ENCODE measurements around the gene CAMSAP3.

Gene CAMSAP3

GRCh38 chr19:7582446-7582845 lies 13.2 kb upstream of the CAMSAP3 start:
- no peaks in the 10 kb centered on the region for H3K4me1 ChIP-seq (ENCODE audit: insufficient read depth, low read length)
- H3K36me3 ChIP-seq (ENCODE audit: insufficient read depth, low read depth, low read length): no peaks in the 10 kb centered on the region
- H3K27ac ChIP-seq (ENCODE audit: low read length): no peak overlapping the region
- no peak overlapping the region for H3K9ac ChIP-seq (ENCODE audit: low read depth, low read length)
- H3K9me3 ChIP-seq (ENCODE audit: insufficient read depth, low read depth, low read length): no peaks in the 10 kb centered on the region
- H3K27me3 ChIP-seq (ENCODE audit: insufficient read depth, low read length): peaks cover 9% of the 10 kb centered on the region; the same call in 1 of the 2 replicates
- H3K4me3 ChIP-seq (ENCODE audit: low read length): no peak overlapping the region

GRCh38 chr19:7589822-7590221 lies 5.8 kb upstream of the CAMSAP3 start:
- no peaks in the 10 kb centered on the region for H3K4me1 ChIP-seq (ENCODE audit: insufficient read depth, low read length)
- no peak overlapping the region for H3K27ac ChIP-seq (ENCODE audit: low read length)
- H3K9me3 ChIP-seq (ENCODE audit: insufficient read depth, low read depth, low read length): no peaks in the 10 kb centered on the region
- H3K4me3 ChIP-seq (ENCODE audit: low read length): no peak overlapping the region
- peaks cover 5% of the 10 kb centered on the region; the same call in 1 of the 2 replicates for H3K27me3 ChIP-seq (ENCODE audit: insufficient read depth, low read length)
- no peaks in the 10 kb centered on the region for H3K36me3 ChIP-seq (ENCODE audit: insufficient read depth, low read depth, low read length)
- no peak overlapping the region for H3K9ac ChIP-seq (ENCODE audit: low read depth, low read length)

- H3K4me3 ChIP-seq (ENCODE audit: low read length): no peak overlapping the region
- H3K36me3 ChIP-seq (ENCODE audit: insufficient read depth, low read depth, low read length): no peaks in the 10 kb centered on the region
- no peaks in the 10 kb centered on the region for H3K9me3 ChIP-seq (ENCODE audit: insufficient read depth, low read depth, low read length)
- no peak overlapping the region for H3K27ac ChIP-seq (ENCODE audit: low read length)
- peaks cover 8% of the 10 kb centered on the region for H3K27me3 ChIP-seq (ENCODE audit: insufficient read depth, low read length)
- no peaks in the 10 kb centered on the region; the same call in 1 of the 2 replicates for H3K4me1 ChIP-seq (ENCODE audit: insufficient read depth, low read length)
- no peak overlapping the region for H3K9ac ChIP-seq (ENCODE audit: low read depth, low read length)
Observed at GRCh38 chr19:7590256-7590655, 5.4 kb upstream of the CAMSAP3 start.

- H3K27ac ChIP-seq (ENCODE audit: low read length): no peak overlapping the region
- H3K4me1 ChIP-seq (ENCODE audit: insufficient read depth, low read length): no peaks in the 10 kb centered on the region; the same call in 1 of the 2 replicates
- H3K36me3 ChIP-seq (ENCODE audit: insufficient read depth, low read depth, low read length): no peaks in the 10 kb centered on the region
- H3K9me3 ChIP-seq (ENCODE audit: insufficient read depth, low read depth, low read length): no peaks in the 10 kb centered on the region
- peaks cover 26% of the 10 kb centered on the region for H3K27me3 ChIP-seq (ENCODE audit: insufficient read depth, low read length)
- peak overlapping the region; percentile 74 for H3K4me3 ChIP-seq (ENCODE audit: low read length)
- peak overlapping the region; percentile 69; the same call in 1 of the 2 replicates for H3K9ac ChIP-seq (ENCODE audit: low read depth, low read length)
Observed at GRCh38 chr19:7596211-7596937, 711 bp downstream of the CAMSAP3 start.

GRCh38 chr19:7597689-7598088 lies 2.0 kb downstream of the CAMSAP3 start:
- Histone ChIP-seq H3K4me1 (ENCODE audit: insufficient read depth, low read length) (no peaks in the 10 kb centered on the region; the same call in 1 of the 2 replicates), H3K9ac (ENCODE audit: low read depth, low read length) (no peak overlapping the region), H3K27ac (ENCODE audit: low read length) (no peak overlapping the region), H3K9me3 (ENCODE audit: insufficient read depth, low read depth, low read length) (no peaks in the 10 kb centered on the region), H3K36me3 (ENCODE audit: insufficient read depth, low read depth, low read length) (no peaks in the 10 kb centered on the region), H3K27me3 (ENCODE audit: insufficient read depth, low read length) (peaks cover 26% of the 10 kb centered on the region), H3K4me3 (ENCODE audit: low read length) (no peak overlapping the region)

- H3K36me3 ChIP-seq (ENCODE audit: insufficient read depth, low read depth, low read length): no peaks in the 10 kb centered on the region
- no peak overlapping the region for H3K27ac ChIP-seq (ENCODE audit: low read length)
- no peak overlapping the region for H3K9ac ChIP-seq (ENCODE audit: low read depth, low read length)
- H3K27me3 ChIP-seq (ENCODE audit: insufficient read depth, low read length): peaks cover 26% of the 10 kb centered on the region
- H3K9me3 ChIP-seq (ENCODE audit: insufficient read depth, low read depth, low read length): no peaks in the 10 kb centered on the region
- H3K4me1 ChIP-seq (ENCODE audit: insufficient read depth, low read length): no peaks in the 10 kb centered on the region; the same call in 1 of the 2 replicates
- no peak overlapping the region for H3K4me3 ChIP-seq (ENCODE audit: low read length)
Observed at GRCh38 chr19:7598180-7598579, 2.5 kb downstream of the CAMSAP3 start.

GRCh38 chr19:7600721-7601120 lies 5.1 kb downstream of the CAMSAP3 start:
- H3K9me3 ChIP-seq (ENCODE audit: insufficient read depth, low read depth, low read length): no peaks in the 10 kb centered on the region
- H3K9ac ChIP-seq (ENCODE audit: low read depth, low read length): no peak overlapping the region
- H3K4me1 ChIP-seq (ENCODE audit: insufficient read depth, low read length): no peaks in the 10 kb centered on the region
- H3K27ac ChIP-seq (ENCODE audit: low read length): no peak overlapping the region
- H3K36me3 ChIP-seq (ENCODE audit: insufficient read depth, low read depth, low read length): no peaks in the 10 kb centered on the region
- peaks cover 16% of the 10 kb centered on the region for H3K27me3 ChIP-seq (ENCODE audit: insufficient read depth, low read length)
- no peak overlapping the region for H3K4me3 ChIP-seq (ENCODE audit: low read length)

- Histone ChIP-seq H3K27me3 (ENCODE audit: insufficient read depth, low read length) (peaks cover 5% of the 10 kb centered on the region), H3K4me1 (ENCODE audit: insufficient read depth, low read length) (no peaks in the 10 kb centered on the region), H3K36me3 (ENCODE audit: insufficient read depth, low read depth, low read length) (no peaks in the 10 kb centered on the region), H3K27ac (ENCODE audit: low read length) (no peak overlapping the region), H3K9me3 (ENCODE audit: insufficient read depth, low read depth, low read length) (no peaks in the 10 kb centered on the region), H3K9ac (ENCODE audit: low read depth, low read length) (no peak overlapping the region), H3K4me3 (ENCODE audit: low read length) (no peak overlapping the region)
Observed at GRCh38 chr19:7602240-7602934, 6.7 kb downstream of the CAMSAP3 start.

- Histone ChIP-seq H3K27ac (ENCODE audit: low read length) (no peak overlapping the region), H3K4me3 (ENCODE audit: low read length) (no peak overlapping the region), H3K9me3 (ENCODE audit: insufficient read depth, low read depth, low read length) (no peaks in the 10 kb centered on the region), H3K4me1 (ENCODE audit: insufficient read depth, low read length) (no peaks in the 10 kb centered on the region), H3K9ac (ENCODE audit: low read depth, low read length) (no peak overlapping the region), H3K36me3 (ENCODE audit: insufficient read depth, low read depth, low read length) (0 out of 2 replicates have a peak, but pooled peaks cover under 1% of the 10 kb centered on the region), H3K27me3 (ENCODE audit: insufficient read depth, low read length) (no peaks in the 10 kb centered on the region)
Observed at GRCh38 chr19:7602935-7603497, 7.4 kb downstream of the CAMSAP3 start.

GRCh38 chr19:7603919-7604318 lies 8.3 kb downstream of the CAMSAP3 start:
- Histone ChIP-seq H3K9ac (ENCODE audit: low read depth, low read length) (no peak overlapping the region), H3K36me3 (ENCODE audit: insufficient read depth, low read depth, low read length) (0 out of 2 replicates have a peak, but pooled peaks cover 7% of the 10 kb centered on the region), H3K4me3 (ENCODE audit: low read length) (no peak overlapping the region), H3K9me3 (ENCODE audit: insufficient read depth, low read depth, low read length) (no peaks in the 10 kb centered on the region), H3K4me1 (ENCODE audit: insufficient read depth, low read length) (no peaks in the 10 kb centered on the region), H3K27ac (ENCODE audit: low read length) (no peak overlapping the region), H3K27me3 (ENCODE audit: insufficient read depth, low read length) (no peaks in the 10 kb centered on the region)

- no peak overlapping the region for H3K9ac ChIP-seq (ENCODE audit: low read depth, low read length)
- no peaks in the 10 kb centered on the region for H3K27me3 ChIP-seq (ENCODE audit: insufficient read depth, low read length)
- no peaks in the 10 kb centered on the region for H3K9me3 ChIP-seq (ENCODE audit: insufficient read depth, low read depth, low read length)
- no peaks in the 10 kb centered on the region for H3K4me1 ChIP-seq (ENCODE audit: insufficient read depth, low read length)
- no peak overlapping the region for H3K4me3 ChIP-seq (ENCODE audit: low read length)
- H3K36me3 ChIP-seq (ENCODE audit: insufficient read depth, low read depth, low read length): peaks cover 20% of the 10 kb centered on the region; the same call in 1 of the 2 replicates
- H3K27ac ChIP-seq (ENCODE audit: low read length): no peak overlapping the region
Observed at GRCh38 chr19:7605490-7606222, 10.0 kb downstream of the CAMSAP3 start.
